Gastrocnemius medialis (tissue), 4 donors: ENCODE results near the gene KIF5A. TPM values are rescaled to one million over a fixed set of nuclear protein-coding genes. Genes with fewer than 3 reads are reported as not detected.

ENCODE experiments used
- ATAC-seq, 2 donors: fragments of 150-250 bp; one replicate each; pipeline ENCODE4 v1.9.1; 2016
- DNase-seq, 2 donors: peaks; one replicate each; pipeline ENCODE4 v3.0.0-alpha.2; 2019
- H3K27ac ChIP-seq, 4 donors: fragments of 200-600 bp; sonication (generic); 1 replicate in 1 of 4; 2 replicates in 3 of 4; pipeline ENCODE4 v1.5.1; 2016 to 2018; ENCODE audit warnings: mild to moderate bottlenecking in 2 of 4, moderate library complexity in 1 of 4
- H3K27me3 ChIP-seq, 3 donors: fragments of 200-600 bp; sonication (generic) in 2 of 3; 1 replicate in 1 of 3; 2 replicates in 2 of 3; pipeline versions ENCODE4 v1.5.1 to v1.6.0; 2016 to 2019; ENCODE audit warnings: mild to moderate bottlenecking in 1 of 3, moderate library complexity in 1 of 3
- H3K36me3 ChIP-seq, 2 donors: fragments of 200-600 bp; sonication (generic) in 1 of 2; one replicate each; pipeline ENCODE4 v1.5.1; 2017 to 2018
- H3K4me1 ChIP-seq, 2 donors: fragments of 200-600 bp; sonication (generic) in 1 of 2; one replicate each; pipeline ENCODE4 v1.5.1; 2016 to 2017; ENCODE audit warnings: mild to moderate bottlenecking in 2 of 2
- H3K4me3 ChIP-seq, 4 donors: fragments of 200-600 bp; sonication (generic) in 3 of 4; 1 replicate in 1 of 4; 2 replicates in 3 of 4; pipeline ENCODE4 v1.5.1; 2016 to 2019; ENCODE audit warnings: mild to moderate bottlenecking in 2 of 4
- H3K9me3 ChIP-seq, 3 donors: fragments of 200-600 bp; sonication (generic) in 2 of 3; 1 replicate in 1 of 3; 2 replicates in 2 of 3; pipeline ENCODE4 v1.5.1; 2016 to 2019
- CTCF ChIP-seq, 5 experiments: fragments of 450-650 bp in 3 of 5; fragments of 200-600 bp in 2 of 5; sonication (generic) in 2 of 5; IDR thresholded peaks in 4 of 5; conservative IDR thresholded peaks in 1 of 5; 1 replicate in 4 of 5; 2 replicates in 1 of 5; pipeline ENCODE4 v1.5.1; 2016 to 2019; ENCODE audit warnings: antibody characterized with exemption in 5 of 5, mild to moderate bottlenecking in 3 of 5, moderate library complexity in 3 of 5
- POLR2A ChIP-seq, 2 donors: fragments of 450-650 bp; IDR thresholded peaks; one replicate each; pipeline ENCODE4 v1.6.1; 2017; ENCODE audit warnings: antibody characterized with exemption in 2 of 2, mild to moderate bottlenecking in 2 of 2, moderate library complexity in 2 of 2
- in situ Hi-C, 4 donors: fragments of 200-750 bp; cut with MboI; loops; one replicate each; pipeline versions ENCODE4 v1.15.0 to v1.8.0; 2017; ENCODE audit warnings: low sequenced_read_pairs in 4 of 4
- intact Hi-C: fragments of 100-400 bp; cut with DNase I; formaldehyde crosslinking; loops from one replicate; pipeline ENCODE4 v1.15.1; 2023; ENCODE audit warnings: low total_unique reads
- total RNA-seq, 4 donors: library from RNA; depleted of rRNA; stranded (reverse); fragments of >200 nt; gene quantifications; one replicate each; pipeline versions ENCODE4 v1.1.0 to v1.2.3, GENCODE V29; 2016

Gene KIF5A
- total RNA-seq, 4 donors from 2014 or later, result 0.09 to 0.36 TPM; not detected in 2

GRCh38 chr12:57624441-57625220 is 74.8 kb downstream of the KIF5A start:
- Histone ChIP-seq H3K36me3 (no peaks in the 10 kb centered on the region), H3K4me1 (peaks cover 8 to 14% of the 10 kb centered on the region in 2 donors), H3K27me3 (peaks cover 39 to 53% (median 50%) of the 10 kb centered on the region in 3 donors), H3K4me3 (no peak overlapping the region), H3K27ac (no peak overlapping the region), H3K9me3 (no peaks in the 10 kb centered on the region)
- ATAC-seq, result no peak
- intact Hi-C loops (loop anchor here (5.0 kb wide), 1 partner anchor 167 kb away; the partner anchor contains the start of genes GLI1 and INHBE), in situ Hi-C loops (loop anchor here in 3 of 4 donors (5.0 to 10.0 kb wide), 3 partner anchors 37 to 50 kb away; no protein-coding TSS in a partner anchor)
- DNase-seq, result no peak
- TF ChIP-seq CTCF (IDR thresholded peaks at IDR 0.05 in 4 of 5, conservative IDR thresholded peaks at IDR 0.05 in 1 of 5), result no peak
- no peak for TF ChIP-seq POLR2A (IDR thresholded peaks at IDR 0.05)

- DNase-seq (no peak), ATAC-seq (no peak)
- Histone ChIP-seq H3K27ac (no peak overlapping the region), H3K36me3 (peaks cover 0 to 5% of the 10 kb centered on the region in 2 donors), H3K9me3 (no peaks in the 10 kb centered on the region), H3K27me3 (peaks cover 31 to 46% (median 42%) of the 10 kb centered on the region in 3 donors), H3K4me1 (peaks cover 8 to 14% of the 10 kb centered on the region in 2 donors), H3K4me3 (no peak overlapping the region)
- in situ Hi-C loops (loop anchor here in 2 of 4 donors (5.0 to 10.0 kb wide), 2 partner anchors 43 to 51 kb away; no protein-coding TSS in a partner anchor), intact Hi-C loops (no loop called here)
- TF ChIP-seq POLR2A (IDR thresholded peaks at IDR 0.05) (no peak), CTCF (IDR thresholded peaks at IDR 0.05 in 4 of 5, conservative IDR thresholded peaks at IDR 0.05 in 1 of 5) (no peak)
These were observed 75.6 kb downstream of the KIF5A start for GRCh38 chr12:57625261-57626032.

GRCh38 chr12:57626111-57626920 is 76.5 kb downstream of the KIF5A start:
- in situ Hi-C loops (loop anchor here in 2 of 4 donors (5.0 to 10.0 kb wide), 2 partner anchors 44 to 52 kb away; no protein-coding TSS in a partner anchor), intact Hi-C loops (no loop called here)
- Histone ChIP-seq H3K27me3 (peaks cover 23 to 38% (median 33%) of the 10 kb centered on the region in 3 donors), H3K4me3 (no peak overlapping the region), H3K36me3 (peaks cover 0 to 5% of the 10 kb centered on the region in 2 donors), H3K9me3 (no peaks in the 10 kb centered on the region), H3K27ac (no peak overlapping the region), H3K4me1 (peaks cover 4 to 8% of the 10 kb centered on the region in 2 donors)
- DNase-seq, result no peak
- TF ChIP-seq CTCF (IDR thresholded peaks at IDR 0.05 in 4 of 5, conservative IDR thresholded peaks at IDR 0.05 in 1 of 5) (no peak), POLR2A (IDR thresholded peaks at IDR 0.05) (no peak)
- no peak for ATAC-seq

DNA sequence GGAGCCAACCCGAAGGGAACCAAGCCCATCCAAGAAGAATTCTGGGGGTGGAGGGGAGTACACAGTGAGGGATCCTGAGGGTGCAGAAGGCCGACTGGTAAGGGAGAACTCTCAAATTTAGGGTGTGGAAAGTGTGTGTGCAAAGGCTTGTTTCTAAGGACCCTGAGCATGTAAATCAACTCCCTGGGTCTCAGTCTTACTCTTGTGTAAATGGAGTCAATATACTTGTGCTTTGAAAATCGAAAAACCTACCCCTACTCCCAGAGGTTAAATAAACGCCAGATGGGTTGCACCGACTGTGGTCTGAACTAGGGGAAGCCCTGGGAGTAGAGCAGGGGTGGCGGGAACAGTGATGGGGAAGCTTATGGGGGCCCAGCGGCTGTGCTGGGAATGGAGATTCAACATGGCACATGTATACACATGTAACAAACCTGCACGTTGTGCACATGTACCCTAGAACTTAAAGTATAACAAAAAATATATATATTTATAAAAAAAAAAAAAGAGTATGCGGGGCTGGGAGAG is 77.1 kb downstream of the KIF5A start:
- DNase-seq, result no peak
- no peak for ATAC-seq
- Histone ChIP-seq H3K27me3 (peaks cover 19 to 31% (median 27%) of the 10 kb centered on the region in 3 donors), H3K9me3 (no peaks in the 10 kb centered on the region), H3K36me3 (peaks cover 0 to 5% of the 10 kb centered on the region in 2 donors), H3K4me1 (peaks cover 0 to 7% of the 10 kb centered on the region in 2 donors), H3K27ac (no peak overlapping the region), H3K4me3 (no peak overlapping the region)
- TF ChIP-seq POLR2A (IDR thresholded peaks at IDR 0.05), result no peak
- no peak for TF ChIP-seq CTCF (IDR thresholded peaks at IDR 0.05 in 4 of 5, conservative IDR thresholded peaks at IDR 0.05 in 1 of 5)
- intact Hi-C loops (no loop called here), in situ Hi-C loops (loop anchor here in 2 of 4 donors (5.0 to 10.0 kb wide), 2 partner anchors 45 to 52 kb away; no protein-coding TSS in a partner anchor)
